K562 (cell line): ENCODE results near the gene MYOG. TPM values are rescaled to one million over a fixed set of nuclear protein-coding genes. Genes with fewer than 3 reads are reported as not detected.

Source experiments
- FOXA3 ChIP-seq, 2 experiments: fragments of 450-650 bp in 1 of 2; sonication (generic) in 1 of 2; formaldehyde crosslinking; IDR thresholded peaks in 1 of 2; conservative IDR thresholded peaks in 1 of 2; 2 replicates each; pipeline versions ENCODE4 v1.4.0 to v1.8.0; 2020 to 2022; ENCODE audit warnings: mild to moderate bottlenecking in 2 of 2, missing genetic modification reagents in 1 of 2
- MAFF ChIP-seq: IDR thresholded peaks from 2 replicates; pipeline ENCODE4 v1.6.1; 2012; ENCODE audit warnings: low read length, improper control_type of control experiment
- NFRKB ChIP-seq: fragments of 450-650 bp; IDR thresholded peaks from 2 replicates; pipeline ENCODE4 v1.6.1; 2016; ENCODE audit warnings: low read depth
- POLR2A ChIP-seq: fragments of 450-650 bp; conservative IDR thresholded peaks from 2 replicates; pipeline ENCODE4 v1.6.1; 2016
- SMAD3 ChIP-seq: fragments of 450-650 bp; formaldehyde crosslinking; conservative IDR thresholded peaks from 2 replicates; pipeline ENCODE4 v1.4.0; 2020; ENCODE audit warnings: mild to moderate bottlenecking
- ZFP30 ChIP-seq: fragments of 250-450 bp; sonication (Bioruptor Pico); IDR thresholded peaks from 2 replicates; pipeline ENCODE4 v1.8.0; 2022; ENCODE audit warnings: moderate library complexity, mild to moderate bottlenecking, inconsistent platforms, borderline replicate concordance
- ZNF124 ChIP-seq: sonication (generic); formaldehyde crosslinking; IDR thresholded peaks from 2 replicates; pipeline ENCODE4 v1.8.1; 2022; ENCODE audit warnings: missing genetic modification reagents
- polyA plus RNA-seq, 8 experiments: library from polyadenylated mRNA; depleted of rRNA in 4 of 8; stranded (reverse) in 5 of 8; unstranded in 3 of 8; fragments of >200 nt; fragmentation: Nextera tagmentation in 2 of 8; fragmentation: Illumina TruSeq in 1 of 8; extraction: Ambion mirVana in 2 of 8; extraction: Trizol in 1 of 8; gene quantifications; 2 replicates each; pipeline versions ENCODE4 v1.2.1 to v1.2.3, GENCODE V29; 2011 to 2014; ENCODE audit warnings: inconsistent platforms in 1 of 8, missing spikeins in 1 of 8
- total RNA-seq, 7 experiments: library from RNA; depleted of rRNA in 6 of 7; stranded (reverse); fragments of >200 nt in 6 of 7; fragmentation: Illumina TruSeq in 2 of 7; extraction: Trizol in 2 of 7; gene quantifications; 2 replicates each; pipeline versions ENCODE4 v1.2.1 to v1.2.3, GENCODE V29; 2011 to 2021; ENCODE audit warnings: low replicate concordance in 1 of 7
- TF ChIP-seq, protein P1 (sequence below), 2 experiments: fragments of 450-650 bp in 1 of 2; sonication (generic) in 1 of 2; formaldehyde crosslinking in 1 of 2; IDR thresholded peaks; 2 replicates each; pipeline versions ENCODE4 v1.7.1 to v1.9.0; 2016 to 2022; ENCODE audit warnings: inconsistent platforms in 1 of 2, mild to moderate bottlenecking in 1 of 2, missing genetic modification reagents in 1 of 2
- TF ChIP-seq, protein P2 (sequence below): fragments of 200-400 bp; formaldehyde crosslinking; IDR thresholded peaks from 2 replicates; pipeline ENCODE4 v1.6.1; 2017; ENCODE audit warnings: mild to moderate bottlenecking, low read depth, low read length, moderate library complexity

MYOG gene
- total and polyA plus RNA-seq, 9 of the 15 experiments (the other 6 are each of a cell fraction or from before 2014, with no cell fraction given), result not detected

DNA sequence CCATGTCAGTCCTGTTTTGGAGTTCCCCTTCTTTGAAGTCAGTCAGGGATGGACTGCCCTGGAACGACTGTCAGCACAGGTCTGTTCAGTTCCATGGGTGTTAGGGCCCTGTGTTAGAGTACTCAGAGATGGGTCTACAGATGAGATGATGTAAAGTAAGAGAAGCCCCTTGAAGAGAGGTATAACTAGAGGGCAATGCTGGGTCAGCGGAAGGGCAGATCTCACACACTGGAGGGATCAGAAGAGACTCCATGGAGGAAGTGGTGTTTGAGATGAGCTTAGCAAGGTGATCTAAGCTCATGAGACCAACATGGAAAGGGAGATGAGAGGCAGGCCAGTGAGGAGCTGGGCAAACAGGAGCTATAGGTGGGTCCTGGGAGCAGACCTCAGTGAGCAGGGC, 51.9 kb downstream of the MYOG start (continued):
- TF ChIP-seq, protein P1, sequence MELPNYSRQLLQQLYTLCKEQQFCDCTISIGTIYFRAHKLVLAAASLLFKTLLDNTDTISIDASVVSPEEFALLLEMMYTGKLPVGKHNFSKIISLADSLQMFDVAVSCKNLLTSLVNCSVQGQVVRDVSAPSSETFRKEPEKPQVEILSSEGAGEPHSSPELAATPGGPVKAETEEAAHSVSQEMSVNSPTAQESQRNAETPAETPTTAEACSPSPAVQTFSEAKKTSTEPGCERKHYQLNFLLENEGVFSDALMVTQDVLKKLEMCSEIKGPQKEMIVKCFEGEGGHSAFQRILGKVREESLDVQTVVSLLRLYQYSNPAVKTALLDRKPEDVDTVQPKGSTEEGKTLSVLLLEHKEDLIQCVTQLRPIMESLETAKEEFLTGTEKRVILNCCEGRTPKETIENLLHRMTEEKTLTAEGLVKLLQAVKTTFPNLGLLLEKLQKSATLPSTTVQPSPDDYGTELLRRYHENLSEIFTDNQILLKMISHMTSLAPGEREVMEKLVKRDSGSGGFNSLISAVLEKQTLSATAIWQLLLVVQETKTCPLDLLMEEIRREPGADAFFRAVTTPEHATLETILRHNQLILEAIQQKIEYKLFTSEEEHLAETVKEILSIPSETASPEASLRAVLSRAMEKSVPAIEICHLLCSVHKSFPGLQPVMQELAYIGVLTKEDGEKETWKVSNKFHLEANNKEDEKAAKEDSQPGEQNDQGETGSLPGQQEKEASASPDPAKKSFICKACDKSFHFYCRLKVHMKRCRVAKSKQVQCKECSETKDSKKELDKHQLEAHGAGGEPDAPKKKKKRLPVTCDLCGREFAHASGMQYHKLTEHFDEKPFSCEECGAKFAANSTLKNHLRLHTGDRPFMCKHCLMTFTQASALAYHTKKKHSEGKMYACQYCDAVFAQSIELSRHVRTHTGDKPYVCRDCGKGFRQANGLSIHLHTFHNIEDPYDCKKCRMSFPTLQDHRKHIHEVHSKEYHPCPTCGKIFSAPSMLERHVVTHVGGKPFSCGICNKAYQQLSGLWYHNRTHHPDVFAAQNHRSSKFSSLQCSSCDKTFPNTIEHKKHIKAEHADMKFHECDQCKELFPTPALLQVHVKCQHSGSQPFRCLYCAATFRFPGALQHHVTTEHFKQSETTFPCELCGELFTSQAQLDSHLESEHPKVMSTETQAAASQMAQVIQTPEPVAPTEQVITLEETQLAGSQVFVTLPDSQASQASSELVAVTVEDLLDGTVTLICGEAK (IDR thresholded peaks at IDR 0.05), result no peak
- TF ChIP-seq, protein P1 (CRISPR knock-in tag; IDR thresholded peaks at IDR 0.05), result no peak
- TF ChIP-seq NFRKB, result no peak
- TF ChIP-seq, protein P2, sequence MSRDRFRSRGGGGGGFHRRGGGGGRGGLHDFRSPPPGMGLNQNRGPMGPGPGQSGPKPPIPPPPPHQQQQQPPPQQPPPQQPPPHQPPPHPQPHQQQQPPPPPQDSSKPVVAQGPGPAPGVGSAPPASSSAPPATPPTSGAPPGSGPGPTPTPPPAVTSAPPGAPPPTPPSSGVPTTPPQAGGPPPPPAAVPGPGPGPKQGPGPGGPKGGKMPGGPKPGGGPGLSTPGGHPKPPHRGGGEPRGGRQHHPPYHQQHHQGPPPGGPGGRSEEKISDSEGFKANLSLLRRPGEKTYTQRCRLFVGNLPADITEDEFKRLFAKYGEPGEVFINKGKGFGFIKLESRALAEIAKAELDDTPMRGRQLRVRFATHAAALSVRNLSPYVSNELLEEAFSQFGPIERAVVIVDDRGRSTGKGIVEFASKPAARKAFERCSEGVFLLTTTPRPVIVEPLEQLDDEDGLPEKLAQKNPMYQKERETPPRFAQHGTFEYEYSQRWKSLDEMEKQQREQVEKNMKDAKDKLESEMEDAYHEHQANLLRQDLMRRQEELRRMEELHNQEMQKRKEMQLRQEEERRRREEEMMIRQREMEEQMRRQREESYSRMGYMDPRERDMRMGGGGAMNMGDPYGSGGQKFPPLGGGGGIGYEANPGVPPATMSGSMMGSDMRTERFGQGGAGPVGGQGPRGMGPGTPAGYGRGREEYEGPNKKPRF, result no peak
- TF ChIP-seq POLR2A, result no peak
- no peak for TF ChIP-seq MAFF
- no peak for TF ChIP-seq ZFP30 (CRISPR knock-in tag)
- TF ChIP-seq ZNF124 (CRISPR knock-in tag), result no peak
- TF ChIP-seq SMAD3 (CRISPR knock-in tag), result no peak
- no peak for TF ChIP-seq FOXA3 (CRISPR knock-in tag; conservative IDR thresholded peaks at IDR 0.05 in 1 of 2, IDR thresholded peaks at IDR 0.05 in 1 of 2)
- TF ChIP-seq, all 486 proteins: peak for 0
